Neural progenitor cell (in vitro differentiated cells): ENCODE measurements around the gene DUSP6.

Experiments
- CTCF ChIP-seq: fragments of 200-600 bp; sonication (generic); IDR thresholded peaks from 2 replicates; pipeline ENCODE4 v1.5.1; 2017; ENCODE audit warnings: antibody characterized with exemption, mild to moderate bottlenecking
- EZH2 ChIP-seq: fragments of 200-600 bp; sonication (generic); IDR thresholded peaks from 2 replicates; pipeline ENCODE4 v1.6.1; 2017; ENCODE audit warnings: antibody characterized with exemption, mild to moderate bottlenecking, moderate library complexity
- EZH2phosphoT487 ChIP-seq: fragments of 200-600 bp; sonication (generic); IDR thresholded peaks from 2 replicates; pipeline ENCODE4 v1.6.1; 2017; ENCODE audit warnings: antibody characterized with exemption

GRCh38 chr12:89299417-89299816, 52.9 kb downstream of the DUSP6 start:
- no peak for TF ChIP-seq CTCF
- TF ChIP-seq EZH2 = no peak
- TF ChIP-seq EZH2phosphoT487 = no peak
